ENCODE data around the gene TNFRSF18. TPM values are rescaled to one million over a fixed set of nuclear protein-coding genes. Genes with fewer than 3 reads are reported as not detected.

Gene TNFRSF18
- total and polyA plus RNA-seq, 4 donors = 0.20 to 0.68 (median 0.29) TPM

DNA sequence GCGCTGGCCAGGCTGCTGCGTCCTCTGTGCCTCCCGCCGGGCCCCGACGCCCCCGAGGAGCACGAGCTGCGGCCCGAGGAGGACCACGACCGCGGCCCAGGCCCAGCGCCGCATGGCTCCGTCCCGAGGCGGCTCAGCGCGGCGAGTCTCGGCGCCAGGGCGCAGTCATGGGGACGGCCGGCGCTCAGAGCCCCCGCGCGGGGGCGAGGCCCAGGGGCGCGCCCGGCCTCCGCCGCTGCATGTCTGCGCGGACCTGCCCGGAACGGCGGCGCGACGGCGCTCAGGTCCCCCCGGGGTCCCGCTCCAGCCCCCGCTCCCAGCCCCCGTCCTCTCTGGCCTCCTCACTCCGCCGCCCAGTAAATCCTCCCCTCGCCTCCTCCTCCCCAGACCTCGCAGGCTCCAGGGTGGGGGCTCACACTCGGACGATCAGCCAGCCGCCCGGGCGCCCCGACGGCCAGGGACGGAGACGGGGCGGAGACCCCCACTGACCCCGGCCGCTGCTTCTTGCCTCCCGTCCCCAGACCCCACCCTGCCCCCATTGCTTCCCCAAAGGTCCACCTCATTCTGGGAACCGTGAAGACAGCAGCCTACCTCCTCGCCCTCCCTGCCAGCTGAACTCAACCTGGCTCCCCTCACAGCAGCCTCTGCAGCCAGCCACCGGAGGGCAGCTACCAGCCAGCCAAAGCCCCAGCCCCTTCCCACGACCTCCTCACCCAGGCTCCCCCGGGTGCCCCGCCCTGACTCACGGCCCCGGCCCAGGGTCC lies 40.4 kb upstream of the TNFRSF18 start, which contains the start of gene C1QTNF12:
C1QTNF12 (minus strand) TSS at position 146 of the 764 bp plus-strand sequence; CDS start at position 114, 32 bp downstream.
- DNase-seq (ENCODE audit: low read depth in 4 of 6, low spot score in 6 of 6) = no peak

GRCh38 chr1:1245817-1246576 lies 39.6 kb upstream of the TNFRSF18 start:
- Histone ChIP-seq H3K27ac (ENCODE audit: low read depth, low read length) (no peak overlapping the region), H3K4me3 (ENCODE audit: low read depth, low read length) (no peak overlapping the region)
- WGBS (ENCODE audit: insufficient coverage) = 21% methylated on average over 37 of the region's 45 CpGs

More for the DNA sequence above, 40.4 kb upstream of the TNFRSF18 start, which contains the start of gene C1QTNF12:
- WGBS (ENCODE audit: insufficient coverage) = 3% methylated on average over 72 of the region's 74 CpGs
- Histone ChIP-seq H3K9me3 (ENCODE audit: control insufficient read depth, insufficient read depth, low read length) (no peaks in the 10 kb centered on the region), H3K4me1 (ENCODE audit: control insufficient read depth, insufficient read depth, low read length) (peaks cover 11% of the 10 kb centered on the region), H3K27ac (ENCODE audit: low read depth, low read length) (no peak within 1 kb of the TSS), H3K27me3 (ENCODE audit: control insufficient read depth, insufficient read depth, low read length) (peaks cover 27% of the 10 kb centered on the region), H3K36me3 (ENCODE audit: control insufficient read depth, insufficient read depth, low read length) (peaks cover 26% of the 10 kb centered on the region), H3K4me3 (ENCODE audit: low read depth, low read length) (no peak within 1 kb of the TSS)

DNA sequence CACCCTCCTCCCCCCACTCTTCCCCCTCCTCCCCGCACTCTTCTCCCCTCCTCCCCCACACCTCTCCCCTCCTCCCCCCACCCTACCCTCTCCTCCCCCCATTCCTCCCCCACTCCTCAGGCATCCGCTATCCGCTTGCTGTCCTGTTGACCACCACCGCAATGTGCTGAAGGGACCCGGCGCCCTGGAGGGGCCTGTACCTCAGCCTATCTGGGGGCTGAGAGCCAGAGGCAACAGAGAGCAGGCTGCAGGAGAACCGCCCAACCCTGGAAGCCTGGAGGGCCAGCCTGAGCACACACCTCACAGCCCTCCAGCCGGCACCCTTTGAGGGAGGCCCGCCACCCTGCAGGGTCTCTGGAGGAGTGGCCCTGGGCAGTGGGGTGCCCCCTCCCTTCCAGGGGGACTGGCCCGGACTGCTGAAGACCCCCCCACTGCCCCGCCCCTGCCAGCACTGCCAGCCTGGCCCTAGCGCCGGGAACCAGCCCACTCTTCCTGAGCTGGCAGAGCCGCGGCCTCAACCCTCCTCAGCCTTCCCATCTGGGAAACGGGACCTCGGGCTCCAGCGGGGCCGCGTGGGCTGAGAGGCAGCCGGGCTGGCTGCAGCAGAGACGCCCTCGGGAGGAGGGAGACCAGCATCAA lies 38.9 kb upstream of the TNFRSF18 start:
- Histone ChIP-seq H3K4me1 (ENCODE audit: control insufficient read depth, insufficient read depth, low read length) (peaks cover 11% of the 10 kb centered on the region), H3K27me3 (ENCODE audit: control insufficient read depth, insufficient read depth, low read length) (peaks cover 32% of the 10 kb centered on the region), H3K36me3 (ENCODE audit: control insufficient read depth, insufficient read depth, low read length) (peaks cover 33% of the 10 kb centered on the region), H3K4me3 (ENCODE audit: low read depth, low read length) (no peak overlapping the region), H3K9me3 (ENCODE audit: control insufficient read depth, insufficient read depth, low read length) (no peaks in the 10 kb centered on the region), H3K27ac (ENCODE audit: low read depth, low read length) (no peak overlapping the region)
- DNase-seq (ENCODE audit: low read depth in 4 of 6, low spot score in 6 of 6) = no peak
- 75% methylated on average over 19 of the region's 23 CpGs for WGBS (ENCODE audit: insufficient coverage)

More at GRCh38 chr1:1245817-1246576, 39.6 kb upstream of the TNFRSF18 start:
- H3K27me3 ChIP-seq (ENCODE audit: control insufficient read depth, insufficient read depth, low read length) = peaks cover 27% of the 10 kb centered on the region
- DNase-seq (ENCODE audit: low read depth in 4 of 6, low spot score in 6 of 6) = no peak
- H3K9me3 ChIP-seq (ENCODE audit: control insufficient read depth, insufficient read depth, low read length) = no peaks in the 10 kb centered on the region
- H3K4me1 ChIP-seq (ENCODE audit: control insufficient read depth, insufficient read depth, low read length) = peaks cover 11% of the 10 kb centered on the region
- H3K36me3 ChIP-seq (ENCODE audit: control insufficient read depth, insufficient read depth, low read length) = peaks cover 34% of the 10 kb centered on the region

DNA sequence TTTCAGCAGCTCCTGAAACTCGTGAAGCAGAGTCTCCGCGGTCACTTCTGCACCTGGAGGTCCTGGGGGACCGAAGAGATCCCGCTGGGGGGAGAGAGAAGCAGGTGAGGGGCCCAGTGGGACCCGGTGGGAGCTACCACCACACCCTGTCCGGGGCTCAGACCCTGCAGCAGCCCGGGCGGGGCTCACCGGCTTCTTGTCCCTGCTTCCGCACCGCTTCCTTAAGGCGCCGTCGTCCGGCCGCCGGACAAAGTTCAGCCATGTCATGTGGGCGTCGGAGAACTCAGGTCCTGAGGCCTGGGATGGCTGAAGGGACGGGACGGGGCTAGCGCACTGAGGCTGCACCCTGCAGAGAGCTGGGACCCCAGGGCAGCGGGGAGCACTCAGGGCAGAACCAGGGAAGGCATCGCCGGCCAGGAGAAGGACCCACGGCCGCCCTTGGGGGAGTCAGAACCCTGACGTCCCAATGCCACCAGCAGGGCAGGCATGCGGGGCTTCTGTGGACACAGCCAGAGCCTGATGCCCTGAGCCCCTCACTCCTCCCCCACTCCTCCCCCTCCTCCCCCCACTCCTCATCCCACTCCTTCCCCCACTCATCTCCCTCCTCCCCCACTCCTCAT lies 37.9 kb upstream of the TNFRSF18 start:
- H3K36me3 ChIP-seq (ENCODE audit: control insufficient read depth, insufficient read depth, low read length) = peaks cover 35% of the 10 kb centered on the region
- no peak for DNase-seq (ENCODE audit: low read depth in 4 of 6, low spot score in 6 of 6)
- no peaks in the 10 kb centered on the region for H3K9me3 ChIP-seq (ENCODE audit: control insufficient read depth, insufficient read depth, low read length)
- H3K4me1 ChIP-seq (ENCODE audit: control insufficient read depth, insufficient read depth, low read length) = peaks cover 20% of the 10 kb centered on the region
- peaks cover 42% of the 10 kb centered on the region for H3K27me3 ChIP-seq (ENCODE audit: control insufficient read depth, insufficient read depth, low read length)
- no peak overlapping the region for H3K27ac ChIP-seq (ENCODE audit: low read depth, low read length)
- WGBS (ENCODE audit: insufficient coverage) = 46% methylated on average over 28 of the region's 30 CpGs
- H3K4me3 ChIP-seq (ENCODE audit: low read depth, low read length) = no peak overlapping the region

DNA sequence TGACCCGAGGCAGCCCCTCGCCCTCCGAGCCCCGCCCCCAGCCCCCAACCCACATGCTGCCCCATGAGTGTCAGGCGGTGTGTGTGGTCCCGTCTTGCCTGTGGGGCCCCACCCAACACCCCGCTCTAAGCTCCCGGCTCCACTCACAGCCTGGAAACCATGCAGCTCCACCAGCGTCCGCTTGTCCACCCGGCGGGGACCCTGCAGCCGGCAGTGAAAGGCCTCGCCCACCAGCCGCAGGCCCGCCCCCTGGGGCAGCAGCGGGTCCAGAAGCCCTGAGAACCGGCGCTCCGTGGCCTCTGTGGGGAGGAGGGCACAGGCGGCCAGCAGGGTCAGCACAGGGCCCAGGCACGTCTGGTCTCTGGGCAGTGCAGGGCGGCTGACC lies 37.4 kb upstream of the TNFRSF18 start:
- H3K4me1 ChIP-seq (ENCODE audit: control insufficient read depth, insufficient read depth, low read length) = peaks cover 23% of the 10 kb centered on the region
- H3K36me3 ChIP-seq (ENCODE audit: control insufficient read depth, insufficient read depth, low read length) = peaks cover 35% of the 10 kb centered on the region
- 38% methylated on average over 22 of the region's 23 CpGs for WGBS (ENCODE audit: insufficient coverage)
- H3K4me3 ChIP-seq (ENCODE audit: low read depth, low read length) = no peak overlapping the region
- no peak for DNase-seq (ENCODE audit: low read depth in 4 of 6, low spot score in 6 of 6)
- no peaks in the 10 kb centered on the region for H3K9me3 ChIP-seq (ENCODE audit: control insufficient read depth, insufficient read depth, low read length)
- H3K27me3 ChIP-seq (ENCODE audit: control insufficient read depth, insufficient read depth, low read length) = peaks cover 46% of the 10 kb centered on the region
- H3K27ac ChIP-seq (ENCODE audit: low read depth, low read length) = no peak overlapping the region

- H3K4me1 ChIP-seq (ENCODE audit: control insufficient read depth, insufficient read depth, low read length) = peaks cover 27% of the 10 kb centered on the region
- H3K27me3 ChIP-seq (ENCODE audit: control insufficient read depth, insufficient read depth, low read length) = peaks cover 51% of the 10 kb centered on the region
- H3K36me3 ChIP-seq (ENCODE audit: control insufficient read depth, insufficient read depth, low read length) = peaks cover 35% of the 10 kb centered on the region
- no peak overlapping the region for H3K27ac ChIP-seq (ENCODE audit: low read depth, low read length)
- no peaks in the 10 kb centered on the region for H3K9me3 ChIP-seq (ENCODE audit: control insufficient read depth, insufficient read depth, low read length)
- 90% methylated on average over 23 of the region's 23 CpGs for WGBS (ENCODE audit: insufficient coverage)
- no peak overlapping the region for H3K4me3 ChIP-seq (ENCODE audit: low read depth, low read length)
- no peak for DNase-seq (ENCODE audit: low read depth in 4 of 6, low spot score in 6 of 6)
Observed at GRCh38 chr1:1243266-1243660, 36.9 kb upstream of the TNFRSF18 start.

DNA sequence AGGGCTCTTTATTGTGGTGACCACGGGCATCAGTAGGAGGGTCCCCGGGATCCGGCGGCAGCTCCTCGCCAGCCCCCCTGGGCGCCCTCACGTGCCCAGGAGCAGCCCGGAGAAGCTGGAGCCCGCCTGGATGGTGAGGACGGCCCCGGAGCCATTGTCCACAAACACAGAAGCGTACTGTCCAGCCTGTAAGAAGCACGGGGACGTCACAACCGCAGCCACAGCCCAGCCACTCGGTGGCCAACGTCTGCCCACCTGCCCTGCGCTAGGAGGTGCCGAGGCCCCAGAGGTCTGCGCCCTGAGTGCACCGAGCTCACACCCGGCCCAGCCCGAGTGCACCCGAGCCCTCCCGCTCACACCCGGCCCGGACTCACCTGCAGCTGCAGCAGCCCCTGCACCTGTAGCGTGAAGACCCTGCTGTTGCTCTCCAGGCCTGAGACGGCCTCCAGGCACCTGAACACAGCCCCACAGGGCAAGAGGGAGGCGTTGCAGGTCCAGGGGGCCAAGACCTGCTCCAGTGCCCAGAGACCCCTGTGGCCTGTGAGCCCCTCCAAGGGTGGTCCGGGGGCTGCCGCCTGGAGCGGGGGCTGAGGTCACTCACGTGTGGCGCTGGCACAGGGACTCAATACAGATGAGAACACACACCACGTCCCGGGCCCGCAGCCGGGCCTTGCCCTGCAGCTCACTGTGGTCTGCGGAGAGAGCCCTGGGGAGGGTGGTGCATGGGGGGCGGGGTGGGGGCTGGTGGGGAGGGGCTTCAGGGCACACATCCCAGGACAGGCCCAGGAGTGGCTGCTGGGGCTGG lies 36.3 kb upstream of the TNFRSF18 start:
- peaks cover 33% of the 10 kb centered on the region for H3K4me1 ChIP-seq (ENCODE audit: control insufficient read depth, insufficient read depth, low read length)
- H3K9me3 ChIP-seq (ENCODE audit: control insufficient read depth, insufficient read depth, low read length) = no peaks in the 10 kb centered on the region
- no peak overlapping the region for H3K4me3 ChIP-seq (ENCODE audit: low read depth, low read length)
- DNase-seq (ENCODE audit: low read depth in 4 of 6, low spot score in 6 of 6) = no peak
- H3K36me3 ChIP-seq (ENCODE audit: control insufficient read depth, insufficient read depth, low read length) = peaks cover 35% of the 10 kb centered on the region
- WGBS (ENCODE audit: insufficient coverage) = 82% methylated on average over 35 of the region's 41 CpGs
- H3K27ac ChIP-seq (ENCODE audit: low read depth, low read length) = no peak overlapping the region
- H3K27me3 ChIP-seq (ENCODE audit: control insufficient read depth, insufficient read depth, low read length) = peaks cover 53% of the 10 kb centered on the region

DNA sequence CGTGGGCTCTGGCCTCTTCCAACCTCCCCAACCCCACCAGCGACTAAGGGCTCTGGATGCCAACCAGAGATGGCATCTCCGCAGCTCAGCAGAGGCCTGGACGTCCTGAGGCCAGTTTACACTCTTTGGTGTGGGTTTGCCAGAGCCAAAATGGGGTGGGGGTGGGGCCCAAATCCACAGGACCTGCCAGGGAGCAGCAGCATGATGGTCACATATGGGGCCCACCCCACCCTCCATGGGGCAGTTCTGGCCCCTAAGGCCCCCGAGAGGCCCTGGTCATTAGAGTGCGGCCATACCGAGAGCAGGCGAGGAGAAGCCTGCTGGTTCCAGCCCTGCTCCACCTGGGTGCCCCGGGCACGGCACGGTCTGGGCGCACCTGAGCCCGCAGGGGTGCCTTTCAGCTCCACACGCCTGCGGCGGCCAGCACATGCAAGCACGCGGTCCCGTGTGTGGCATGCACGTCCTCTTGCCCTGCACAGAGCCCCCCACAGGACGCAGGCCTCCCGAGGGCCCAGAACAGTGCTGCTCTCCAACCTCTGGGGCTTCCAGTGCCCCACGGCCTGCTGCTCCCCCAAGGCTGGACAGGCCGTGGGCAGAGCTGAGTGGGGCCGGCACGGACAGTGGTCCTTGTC lies 35.3 kb upstream of the TNFRSF18 start:
- DNase-seq (ENCODE audit: low read depth in 4 of 6, low spot score in 6 of 6) = no peak
- Histone ChIP-seq H3K36me3 (ENCODE audit: control insufficient read depth, insufficient read depth, low read length) (peaks cover 38% of the 10 kb centered on the region), H3K9me3 (ENCODE audit: control insufficient read depth, insufficient read depth, low read length) (no peaks in the 10 kb centered on the region), H3K4me3 (ENCODE audit: low read depth, low read length) (no peak overlapping the region), H3K4me1 (ENCODE audit: control insufficient read depth, insufficient read depth, low read length) (peaks cover 42% of the 10 kb centered on the region), H3K27me3 (ENCODE audit: control insufficient read depth, insufficient read depth, low read length) (peaks cover 43% of the 10 kb centered on the region), H3K27ac (ENCODE audit: low read depth, low read length) (no peak overlapping the region)
- 82% methylated on average over 22 of the region's 26 CpGs for WGBS (ENCODE audit: insufficient coverage)

All from spinal cord (tissue), 10 donors.